ENCODE results near the gene OXCT2. TPM values are rescaled to one million over a fixed set of nuclear protein-coding genes. Genes with fewer than 3 reads are reported as not detected.

OXCT2 gene
- total RNA-seq, 1 experiment from 2014 or later, result not detected

DNA sequence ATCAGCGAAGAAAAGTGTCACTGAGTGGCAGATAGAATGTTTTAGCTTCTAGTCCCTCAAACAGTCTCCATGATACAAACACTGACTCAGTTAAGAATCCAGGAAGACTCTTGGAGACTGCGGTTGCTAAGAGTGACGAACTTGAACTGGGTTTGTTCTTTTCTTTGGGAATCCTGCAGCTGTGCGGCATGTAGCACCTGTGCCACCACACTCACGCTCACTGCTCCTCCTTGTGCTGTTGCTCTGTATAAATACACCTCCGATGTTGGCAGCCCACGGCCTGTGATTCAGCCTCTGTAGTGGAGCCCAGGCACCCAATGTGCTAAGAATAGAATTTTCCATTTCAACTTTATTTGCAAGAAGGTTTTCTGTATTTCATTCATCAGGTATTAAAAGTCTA is 38.0 kb downstream of the OXCT2 start:
- no peak for DNase-seq (ENCODE audit: low spot score)

GRCh38 chr1:39732730-39733129 is 38.4 kb downstream of the OXCT2 start:
- DNase-seq (ENCODE audit: low spot score), result no peak

- DNase-seq (ENCODE audit: low spot score), result no peak
Measured at GRCh38 chr1:39729842-39730241, 41.3 kb downstream of the OXCT2 start.

- no peak for DNase-seq (ENCODE audit: low spot score)
Measured at GRCh38 chr1:39729030-39729429, 42.1 kb downstream of the OXCT2 start.

GRCh38 chr1:39727932-39728317 is 43.2 kb downstream of the OXCT2 start:
- DNase-seq (ENCODE audit: low spot score), result no peak

GRCh38 chr1:39727221-39727931 is 43.8 kb downstream of the OXCT2 start:
- DNase-seq (ENCODE audit: low spot score), result no peak

GRCh38 chr1:39726600-39726999 is 44.5 kb downstream of the OXCT2 start:
- DNase-seq (ENCODE audit: low spot score), result no peak

DNA sequence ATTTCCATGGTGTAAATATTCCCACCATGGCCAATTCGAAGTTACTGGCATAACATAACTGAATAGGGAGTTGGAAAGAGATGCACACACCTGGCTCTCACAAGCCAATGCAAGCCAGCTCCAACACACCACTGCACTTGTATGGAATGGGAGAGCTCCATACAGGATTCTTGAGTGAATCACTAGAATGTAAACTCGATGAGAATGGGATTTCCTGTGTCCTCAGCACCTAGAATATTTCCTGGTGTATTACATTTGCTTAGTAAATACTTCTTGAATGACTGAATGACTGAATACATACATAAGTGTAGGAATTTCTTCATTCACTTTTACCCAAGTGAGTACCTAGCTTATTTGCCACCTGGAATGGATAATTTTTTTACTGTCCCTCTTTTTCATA is 48.7 kb downstream of the OXCT2 start:
- DNase-seq (ENCODE audit: low spot score), result no peak

- no peak for DNase-seq (ENCODE audit: low spot score)
Measured at GRCh38 chr1:39721664-39722063, 49.5 kb downstream of the OXCT2 start.

DNA sequence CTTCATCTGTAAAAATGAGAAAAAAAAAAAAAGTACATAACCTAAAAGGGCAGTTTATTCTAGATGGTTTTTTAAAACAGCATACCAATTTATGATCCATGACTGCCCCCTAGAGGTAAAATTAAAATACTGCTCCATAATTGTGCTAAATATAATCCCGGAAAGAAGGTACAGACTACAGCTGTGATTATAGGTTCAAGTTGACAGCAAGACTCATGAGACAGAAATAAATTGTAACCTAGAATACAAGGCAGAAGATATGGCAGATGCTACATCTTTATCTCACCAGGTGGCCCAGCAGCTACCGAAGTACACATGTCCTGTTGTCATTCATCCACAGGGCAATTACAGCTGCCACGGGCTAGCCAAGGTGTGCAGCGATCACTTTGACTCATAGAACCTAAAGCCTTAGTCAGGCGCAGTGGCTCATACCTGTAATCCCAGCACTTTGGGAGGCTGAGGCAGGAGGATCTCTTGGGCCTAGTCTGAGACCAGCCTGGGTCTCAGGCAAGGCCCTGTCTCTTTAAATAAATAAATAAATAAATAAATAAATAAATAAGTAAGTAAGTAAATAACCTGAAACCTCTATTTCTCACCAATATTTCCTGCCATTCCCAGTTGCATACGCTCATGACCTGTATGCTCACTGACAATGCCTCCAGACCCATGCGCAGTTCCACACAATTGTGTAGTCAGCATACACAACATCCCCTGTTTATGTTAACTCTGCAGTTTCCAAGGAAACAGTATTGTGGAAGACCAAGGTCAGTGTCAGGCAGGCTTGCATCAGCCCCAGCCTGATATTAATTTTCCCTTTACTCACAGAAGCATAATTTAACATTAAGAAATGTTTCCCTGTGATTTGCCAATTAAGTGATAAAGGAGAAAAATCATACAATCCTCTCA is 50.8 kb downstream of the OXCT2 start:
- DNase-seq (ENCODE audit: low spot score), result peak; percentile 53

Other genes starting within 250 kb of the OXCT2 start
- 72.8 and 95.1 TPM in 2 replicates for gene PABPC4, start 194.6 kb downstream of the OXCT2 start, total RNA-seq (2014; rRNA removed; shearing (Covaris generic))
- gene HEYL, start 131.7 kb downstream of the OXCT2 start, total RNA-seq (2014; rRNA removed; shearing (Covaris generic)), result not detected in 2 replicates
- not detected in 2 replicates for gene NT5C1A, start 99.2 kb downstream of the OXCT2 start, total RNA-seq (2014; rRNA removed; shearing (Covaris generic))
- 0.05 TPM in 1 of 2 replicates, not detected in the other for gene HPCAL4, start 79.9 kb downstream of the OXCT2 start, total RNA-seq (2014; rRNA removed; shearing (Covaris generic))
- gene PPIE, start 32.5 kb downstream of the OXCT2 start, total RNA-seq (2014; rRNA removed; shearing (Covaris generic)), result 38.6 and 46.1 TPM in 2 replicates
- gene BMP8B, start 17.5 kb upstream of the OXCT2 start, total RNA-seq (2014; rRNA removed; shearing (Covaris generic)), result 0.26 and 0.55 TPM in 2 replicates
- 23.2 and 38.1 TPM in 2 replicates for gene TRIT1, start 112.2 kb upstream of the OXCT2 start, total RNA-seq (2014; rRNA removed; shearing (Covaris generic))
- 0.43 and 1.5 TPM in 2 replicates for gene MYCL, start 130.6 kb upstream of the OXCT2 start, total RNA-seq (2014; rRNA removed; shearing (Covaris generic))
- gene MFSD2A, start 183.8 kb upstream of the OXCT2 start, total RNA-seq (2014; rRNA removed; shearing (Covaris generic)), result 1.8 and 3.0 TPM in 2 replicates

Measured in A172 (cell line).